H1 (cell line): Measurements from ENCODE around the gene ORAI1. TPM values are rescaled to one million over a fixed set of nuclear protein-coding genes. Genes with fewer than 3 reads are reported as not detected.

Experiments
- CTCF ChIA-PET: fragments of 300-600 bp; sonication (Branson Sonifier 250); formaldehyde crosslinking; loops from one replicate; lab custom pipeline; 2021; ENCODE audit not compliant: partially characterized antibody; lab: Charles Lee
- POLR2A ChIA-PET: fragments of 300-600 bp; sonication (Branson Sonifier 250); formaldehyde crosslinking; loops from one replicate; lab custom pipeline; 2021; ENCODE audit warnings: inconsistent platforms; ENCODE audit not compliant: partially characterized antibody; lab: Charles Lee
- DNase-seq, 2 experiments: peaks; one replicate each; pipeline versions ENCODE4 v3.0.0 to v3.0.0-alpha.2; 2010 to 2022; ENCODE audit warnings: low spot score in 2 of 2, low read depth in 1 of 2, mixed read lengths in 1 of 2
- FAIRE-seq: peaks from 2 replicates; lab custom pipeline; 2011; peaks lifted over from hg19 to GRCh38; lab: Jason Lieb, UNC
- H2AFZ ChIP-seq: 2 replicates; pipeline ENCODE4 v1.8.1; 2012; ENCODE audit warnings: low read length, inconsistent platforms
- H2AK5ac ChIP-seq: 2 replicates; pipeline ENCODE4 v1.6.1; 2013; ENCODE audit warnings: low read depth, low read length
- H2BK120ac ChIP-seq: replicated peaks from 2 replicates; pipeline ENCODE3; 2013; ENCODE audit warnings: low read depth, low read length, inconsistent platforms
- H2BK12ac ChIP-seq: 2 replicates; pipeline ENCODE4 v1.6.1; 2013; ENCODE audit warnings: low read depth, low read length
- H2BK15ac ChIP-seq: 2 replicates; pipeline ENCODE4 v1.6.1; 2013; ENCODE audit warnings: low read length
- H2BK20ac ChIP-seq: 2 replicates; pipeline ENCODE4 v1.6.1; 2013; ENCODE audit warnings: low read length
- H2BK5ac ChIP-seq: 2 replicates; pipeline ENCODE4 v1.6.1; 2013; ENCODE audit warnings: low read depth, low read length
- H3K14ac ChIP-seq: 2 replicates; pipeline ENCODE4 v1.6.1; 2013; ENCODE audit warnings: inconsistent platforms; ENCODE audit not compliant: insufficient read length
- H3K18ac ChIP-seq: 2 replicates; pipeline ENCODE4 v1.6.1; 2013; ENCODE audit warnings: low read length; ENCODE audit errors: extremely low read depth
- H3K23ac ChIP-seq: 2 replicates; pipeline ENCODE4 v1.6.1; 2013; ENCODE audit warnings: inconsistent platforms; ENCODE audit not compliant: insufficient read length
- H3K23me2 ChIP-seq: 2 replicates; pipeline ENCODE4 v1.6.1; 2013; ENCODE audit warnings: low read depth, low read length
- H3K27ac ChIP-seq: 2 replicates; pipeline ENCODE4 v1.6.1; 2011; ENCODE audit warnings: low read depth, low read length, inconsistent platforms
- H3K27me3 ChIP-seq, 4 experiments: replicated peaks in 1 of 4; 1 replicate in 1 of 4; 2 replicates in 3 of 4; pipeline versions ENCODE4 v1.6.1 to v1.8.1; 2011 to 2013; ENCODE audit warnings: low read length in 3 of 4, mild to moderate bottlenecking in 3 of 4, inconsistent platforms in 2 of 4, mixed read lengths in 2 of 4, moderate library complexity in 1 of 4; ENCODE audit not compliant: control insufficient read depth in 3 of 4, insufficient read depth in 3 of 4; ENCODE audit errors: extremely low read depth in 1 of 4
- H3K36me3 ChIP-seq, 4 experiments: 2 replicates each; pipeline versions ENCODE4 v1.6.1 to v1.8.1; 2011 to 2013; ENCODE audit warnings: mild to moderate bottlenecking in 4 of 4, low read length in 3 of 4, moderate library complexity in 2 of 4, control low read depth in 1 of 4, inconsistent platforms in 1 of 4; ENCODE audit not compliant: insufficient read depth in 4 of 4, control insufficient read depth in 2 of 4
- H3K4ac ChIP-seq: replicated peaks from 2 replicates; pipeline ENCODE3; 2013; ENCODE audit warnings: low read length, low read depth, mixed read lengths, inconsistent platforms; ENCODE audit not compliant: insufficient read length
- H3K4me1 ChIP-seq, 4 experiments: replicated peaks in 1 of 4; 1 replicate in 1 of 4; 2 replicates in 3 of 4; pipeline versions ENCODE4 v1.6.1 to v1.8.1; 2011 to 2013; ENCODE audit warnings: low read length in 3 of 4, inconsistent platforms in 2 of 4, mixed read lengths in 1 of 4; ENCODE audit not compliant: insufficient read depth in 4 of 4, control insufficient read depth in 3 of 4
- H3K4me2 ChIP-seq, 2 experiments: 2 replicates each; pipeline versions ENCODE4 v1.6.1 to v1.8.1; 2011 to 2013; ENCODE audit warnings: low read depth in 2 of 2, low read length in 2 of 2, control low read depth in 1 of 2, inconsistent platforms in 1 of 2, mild to moderate bottlenecking in 1 of 2; ENCODE audit not compliant: insufficient read depth in 1 of 2
- H3K4me3 ChIP-seq, 4 experiments: fragments of 200-600, 300-600 bp in 1 of 4; sonication (generic), shearing (Covaris generic), sonication (Bioruptor Twin) in 1 of 4; 2 replicates each; pipeline versions ENCODE4 v1.5.1 to v1.8.1; 2011 to 2016; ENCODE audit warnings: low read length in 4 of 4, low read depth in 3 of 4, control low read depth in 2 of 4, inconsistent platforms in 2 of 4, mild to moderate bottlenecking in 2 of 4, mixed read lengths in 1 of 4, moderate library complexity in 1 of 4; ENCODE audit not compliant: insufficient read depth in 2 of 4; ENCODE audit errors: extremely low read depth in 1 of 4
- H3K56ac ChIP-seq: replicated peaks from 2 replicates; pipeline ENCODE3; 2013; ENCODE audit warnings: low read depth, mild to moderate bottlenecking, mixed read lengths, low read length, inconsistent platforms; ENCODE audit not compliant: insufficient read length
- H3K79me1 ChIP-seq: 2 replicates; pipeline ENCODE4 v1.6.1; 2013; ENCODE audit warnings: low read depth, low read length, control low read depth
- H3K79me2 ChIP-seq, 2 experiments: 2 replicates each; pipeline versions ENCODE4 v1.6.1 to v1.8.1; 2012 to 2013; ENCODE audit warnings: low read length in 2 of 2, mild to moderate bottlenecking in 2 of 2, inconsistent platforms in 1 of 2; ENCODE audit not compliant: insufficient read depth in 2 of 2, control insufficient read depth in 1 of 2
- H3K9ac ChIP-seq, 4 experiments: replicated peaks in 1 of 4; 1 replicate in 1 of 4; 2 replicates in 3 of 4; pipeline versions ENCODE4 v1.6.1 to v1.8.1; 2011 to 2013; ENCODE audit warnings: low read depth in 3 of 4, low read length in 3 of 4, control low read depth in 2 of 4, mild to moderate bottlenecking in 2 of 4, moderate library complexity in 2 of 4, inconsistent platforms in 1 of 4; ENCODE audit errors: extremely low read depth in 1 of 4
- H3K9me3 ChIP-seq, 2 experiments: 2 replicates each; pipeline versions ENCODE4 v1.6.1 to v1.8.1; 2012 to 2013; ENCODE audit warnings: mild to moderate bottlenecking in 2 of 2, moderate library complexity in 2 of 2, control low read depth in 1 of 2, inconsistent platforms in 1 of 2, low read depth in 1 of 2, low read length in 1 of 2, mixed read lengths in 1 of 2; ENCODE audit not compliant: insufficient read depth in 2 of 2
- H4K20me1 ChIP-seq, 2 experiments: replicated peaks in 1 of 2; 2 replicates each; pipeline versions ENCODE3 to v1.8.1; 2011 to 2013; ENCODE audit warnings: inconsistent platforms in 2 of 2, low read length in 2 of 2, mild to moderate bottlenecking in 1 of 2; ENCODE audit not compliant: insufficient read depth in 2 of 2, control insufficient read depth in 1 of 2
- H4K5ac ChIP-seq: 2 replicates; pipeline ENCODE4 v1.6.1; 2013; ENCODE audit warnings: low read length, low read depth, mixed read lengths, inconsistent platforms; ENCODE audit not compliant: insufficient read length
- H4K8ac ChIP-seq: 2 replicates; pipeline ENCODE4 v1.8.0; 2013; ENCODE audit warnings: mild to moderate bottlenecking, moderate library complexity, low read length, inconsistent platforms; ENCODE audit not compliant: insufficient read depth; ENCODE audit errors: extremely low read depth
- H4K91ac ChIP-seq: replicated peaks from 2 replicates; pipeline ENCODE3; 2013; ENCODE audit warnings: low read length, mixed read lengths, inconsistent platforms; ENCODE audit not compliant: insufficient read length
- ASH2L ChIP-seq: fragments of 200-600, 300-600 bp; sonication (generic); IDR thresholded peaks from one replicate; pipeline ENCODE4 v1.7.1; 2017; ENCODE audit warnings: low read length
- BACH1 ChIP-seq: IDR thresholded peaks from 2 replicates; pipeline ENCODE4 v1.6.1; 2012; ENCODE audit warnings: low read length, improper control_type of control experiment
- BCL11A ChIP-seq, 2 experiments: IDR thresholded peaks; one replicate each; pipeline ENCODE4 v1.6.1; 2011; ENCODE audit warnings: low read depth in 2 of 2, low read length in 2 of 2, mild to moderate bottlenecking in 2 of 2
- CTBP2 ChIP-seq: IDR thresholded peaks from 2 replicates; pipeline ENCODE4 v1.7.0; 2011; ENCODE audit warnings: borderline replicate concordance, mild to moderate bottlenecking, moderate library complexity, mixed read lengths, low read length; ENCODE audit not compliant: insufficient read depth, insufficient read length
- HDAC6 ChIP-seq: IDR thresholded peaks from one replicate; pipeline ENCODE4 v1.7.1; 2012; ENCODE audit warnings: low read depth, mild to moderate bottlenecking, inconsistent platforms, low read length, moderate library complexity
- SP1 ChIP-seq: IDR thresholded peaks from 2 replicates; pipeline ENCODE4 v1.6.1; 2011; ENCODE audit warnings: low read depth, low read length
- SP2 ChIP-seq: IDR thresholded peaks from 2 replicates; pipeline ENCODE4 v1.6.1; 2012; ENCODE audit warnings: mild to moderate bottlenecking, low read length, inconsistent platforms
- SP4 ChIP-seq: IDR thresholded peaks from 2 replicates; pipeline ENCODE4 v1.6.1; 2012; ENCODE audit warnings: low read length, inconsistent platforms
- WGBS, 2 experiments: shearing (Covaris generic) in 1 of 2; methylation state at CpG; one replicate each; pipeline versions ENCODE4 v1.1.6 to v1.1.7; 2013 to 2015; ENCODE audit warnings: low lambda C conversion rate in 2 of 2, mixed read lengths in 2 of 2, inconsistent platforms in 1 of 2, low coverage in 1 of 2, missing lambda C conversion rate in 1 of 2; ENCODE audit not compliant: insufficient replicate concordance in 2 of 2, insufficient coverage in 1 of 2, insufficient read length in 1 of 2; ENCODE audit errors: extremely low coverage in 1 of 2, missing lambda C conversion rate in 1 of 2; 5-methylcytosine and 5-hydroxymethylcytosine counted together
- polyA plus RNA-seq, 7 experiments: library from polyadenylated mRNA; depleted of rRNA in 3 of 7; stranded (reverse) in 5 of 7; unstranded in 2 of 7; fragments of >200 nt in 5 of 7; fragments of 200-250 nt in 2 of 7; gene quantifications; 1 replicate in 5 of 7; 2 replicates in 1 of 7; 4 replicates in 1 of 7; pipeline versions ENCODE4 v1.2.1 to v1.2.3, GENCODE V29; 2011 to 2013; ENCODE audit warnings: missing spikeins in 2 of 7, mixed read lengths in 2 of 7
- total RNA-seq: library from RNA; stranded (reverse); fragmentation: NEBNext Ultra II Directional; extraction: Animal tissue kit (Norgen Biotek cat#: 25700); gene quantifications from 2 replicates; pipeline ENCODE4 v1.2.1, GENCODE V29; 2021
- TF ChIP-seq, protein P1 (sequence below): IDR thresholded peaks from 2 replicates; pipeline ENCODE4 v1.6.1; 2012; ENCODE audit warnings: low read length, inconsistent platforms
- TF ChIP-seq, protein P2 (sequence below): IDR thresholded peaks from 2 replicates; pipeline ENCODE4 v1.6.1; 2012; ENCODE audit warnings: inconsistent platforms

The ORAI1 gene
- total and polyA plus RNA-seq, 2 of the 8 experiments (the other 6 are each of a cell fraction or from before 2014, with no cell fraction given) = 29.9 to 71.5 TPM

DNA sequence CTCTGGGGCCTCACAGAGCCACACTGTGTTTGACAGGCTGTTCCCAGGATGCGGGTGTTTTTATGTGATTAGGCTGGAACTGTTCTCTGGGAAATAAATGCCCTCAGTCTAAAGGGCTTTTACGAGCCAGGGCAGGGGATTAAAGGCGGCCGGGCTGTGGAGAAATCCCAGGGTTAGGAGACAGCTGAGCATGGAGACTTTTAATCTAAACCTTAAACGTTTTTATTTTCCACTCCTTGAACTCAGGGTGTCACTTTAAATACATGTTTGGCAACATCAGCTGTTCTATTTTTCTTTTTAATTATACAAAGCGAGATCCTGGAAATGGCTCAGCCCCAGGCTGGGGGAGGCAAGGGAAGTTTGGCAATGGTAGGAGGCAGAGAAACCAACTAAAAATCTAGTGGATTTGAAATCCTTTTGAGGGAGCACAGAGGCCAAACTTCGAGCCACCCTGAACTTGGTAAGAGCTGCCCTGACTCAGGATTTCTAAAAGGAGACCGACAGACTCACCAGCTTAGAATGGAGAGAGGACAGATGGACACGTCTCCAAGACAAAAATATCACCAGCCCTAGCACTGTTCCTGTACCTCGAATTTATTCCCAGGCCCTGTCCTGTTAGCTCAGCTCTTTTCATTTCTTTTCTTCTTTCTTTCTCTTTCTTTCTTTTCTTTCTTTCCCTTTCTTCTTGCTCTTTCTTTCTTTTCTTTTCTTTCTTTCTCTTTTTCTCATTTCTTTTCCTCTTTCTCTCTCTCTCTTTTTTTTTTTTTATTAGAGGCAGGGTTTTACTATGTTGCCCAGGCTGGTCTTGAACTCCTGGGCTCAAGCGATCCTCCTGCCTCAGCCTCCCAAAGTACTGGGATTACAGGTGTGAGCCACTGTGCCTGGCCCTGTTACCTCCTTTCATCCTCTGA lies 15.8 kb upstream of the ORAI1 start:
- POLR2A ChIA-PET = interaction anchor here (0.6 to 6.9 kb wide), 10 partner anchors 10 to 283 kb away, joined by 3 to 104 read pairs (median 6); partner anchors contain the start of genes KDM2B and ORAI1
- H4K20me1 ChIP-seq = no peaks in the 10 kb centered on the region
- H3K4me1 ChIP-seq = peaks cover 0 to 6% (median 1%) of the 10 kb centered on the region in 4 experiments; a peak in 2 of 7 replicates
- no peak overlapping the region for H2BK12ac ChIP-seq
- no peak overlapping the region for H2BK15ac ChIP-seq
- no peak for FAIRE-seq
- no peak overlapping the region for H3K14ac ChIP-seq
- H3K23me2 ChIP-seq = no peaks in the 10 kb centered on the region
- H3K56ac ChIP-seq = no peak overlapping the region
- H2BK120ac ChIP-seq = no peak overlapping the region
- no peak overlapping the region; the same call in 1 of the 2 replicates for H3K18ac ChIP-seq
- no peak overlapping the region for H4K8ac ChIP-seq
- H3K4ac ChIP-seq = no peak overlapping the region
- H2BK5ac ChIP-seq = no peak overlapping the region
- no peak overlapping the region for H2AK5ac ChIP-seq
- WGBS, 2 experiments = 83% methylated on average over 11 of the region's 11 CpGs; no CpG with 5 or more reads in 1 of the 2 experiments
- no peak overlapping the region for H3K23ac ChIP-seq
- H3K79me1 ChIP-seq = no peaks in the 10 kb centered on the region
- no peak overlapping the region for H2BK20ac ChIP-seq
- H4K91ac ChIP-seq = no peak overlapping the region
- no peaks in the 10 kb centered on the region for H3K27me3 ChIP-seq
- no peak overlapping the region for H3K4me3 ChIP-seq
- H3K79me2 ChIP-seq = no peaks in the 10 kb centered on the region
- H2AFZ ChIP-seq = no peak overlapping the region
- no peak for DNase-seq
- no peak overlapping the region for H3K4me2 ChIP-seq
- no peaks in the 10 kb centered on the region for H3K9me3 ChIP-seq
- H3K36me3 ChIP-seq = no peaks in the 10 kb centered on the region
- no peak overlapping the region for H3K27ac ChIP-seq
- CTCF ChIA-PET = interaction anchor here (0.6 to 2.5 kb wide), 9 partner anchors 9 to 184 kb away, joined by 3 to 12 read pairs (median 6); partner anchors contain the start of gene KDM2B
- no peak overlapping the region for H3K9ac ChIP-seq
- no peak overlapping the region for H4K5ac ChIP-seq
- TF ChIP-seq SP2 = no peak
- no peak for TF ChIP-seq CTBP2
- no peak for TF ChIP-seq ASH2L
- TF ChIP-seq HDAC6 = no peak
- TF ChIP-seq, protein P1, sequence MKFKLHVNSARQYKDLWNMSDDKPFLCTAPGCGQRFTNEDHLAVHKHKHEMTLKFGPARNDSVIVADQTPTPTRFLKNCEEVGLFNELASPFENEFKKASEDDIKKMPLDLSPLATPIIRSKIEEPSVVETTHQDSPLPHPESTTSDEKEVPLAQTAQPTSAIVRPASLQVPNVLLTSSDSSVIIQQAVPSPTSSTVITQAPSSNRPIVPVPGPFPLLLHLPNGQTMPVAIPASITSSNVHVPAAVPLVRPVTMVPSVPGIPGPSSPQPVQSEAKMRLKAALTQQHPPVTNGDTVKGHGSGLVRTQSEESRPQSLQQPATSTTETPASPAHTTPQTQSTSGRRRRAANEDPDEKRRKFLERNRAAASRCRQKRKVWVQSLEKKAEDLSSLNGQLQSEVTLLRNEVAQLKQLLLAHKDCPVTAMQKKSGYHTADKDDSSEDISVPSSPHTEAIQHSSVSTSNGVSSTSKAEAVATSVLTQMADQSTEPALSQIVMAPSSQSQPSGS = no peak
- TF ChIP-seq, protein P2, sequence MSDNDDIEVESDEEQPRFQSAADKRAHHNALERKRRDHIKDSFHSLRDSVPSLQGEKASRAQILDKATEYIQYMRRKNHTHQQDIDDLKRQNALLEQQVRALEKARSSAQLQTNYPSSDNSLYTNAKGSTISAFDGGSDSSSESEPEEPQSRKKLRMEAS = no peak
- TF ChIP-seq BACH1 = no peak
- TF ChIP-seq BCL11A (IDR thresholded peaks at IDR 0.05; ENCODE audit: low read depth in 2 of 2, low read length in 2 of 2) = no peak
- TF ChIP-seq SP1 = no peak
- no peak for TF ChIP-seq SP4
